ENCODE data around the gene FHIT. TPM values are rescaled to one million over a fixed set of nuclear protein-coding genes. Genes with fewer than 3 reads are reported as not detected.

Gene FHIT
- total RNA-seq, 2 experiments from 2014 or later, result 7.6 to 7.9 TPM

DNA sequence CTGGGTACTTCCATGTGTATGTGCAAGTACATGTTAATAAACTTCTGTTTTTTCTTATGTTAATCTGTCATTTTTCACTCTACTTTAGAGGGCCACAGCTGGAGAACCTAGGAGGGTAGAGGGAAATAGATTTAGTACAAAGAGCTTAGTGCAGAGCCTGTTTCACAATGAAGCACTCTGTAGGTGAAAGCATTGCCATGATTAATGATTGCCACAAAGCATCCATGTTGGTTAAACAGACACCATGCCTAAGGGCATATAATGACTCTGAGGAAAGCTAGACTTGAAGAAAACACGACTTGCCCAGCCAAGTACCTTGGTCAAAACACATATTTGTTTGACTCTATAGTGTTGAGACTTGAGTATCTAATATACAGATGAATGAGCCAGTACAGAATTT lies 338.4 kb downstream of the FHIT start:
- CTCF ChIA-PET, result no interaction called here

DNA sequence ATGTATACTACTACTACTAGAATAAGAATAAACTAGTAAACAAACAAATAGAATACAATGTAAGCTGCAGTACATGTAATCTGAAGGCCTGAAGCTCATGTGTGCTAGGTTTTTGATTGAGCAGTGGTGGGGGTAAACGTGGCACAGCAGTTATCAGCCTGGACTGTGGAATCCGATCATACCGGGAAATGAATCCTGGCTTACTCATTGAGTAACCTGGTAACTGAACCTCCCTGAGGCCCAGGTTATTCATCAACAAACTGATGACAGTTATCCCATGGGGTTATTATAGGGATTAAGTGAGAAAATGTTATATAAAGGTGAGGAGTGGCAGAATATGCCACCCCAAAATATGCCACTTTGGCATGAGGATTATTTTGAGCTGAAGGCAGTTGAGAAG lies 339.1 kb downstream of the FHIT start:
- Mint-ChIP-seq H3K4me1 (ENCODE audit: low read depth) (no peaks in the 10 kb centered on the region), H3K27ac (no peak overlapping the region), H3K36me3 (ENCODE audit: low read depth) (peaks cover 2% of the 10 kb centered on the region), H3K4me3 (no peak overlapping the region), H3K9me3 (peaks cover 8% of the 10 kb centered on the region), H3K27me3 (no peaks in the 10 kb centered on the region)
- no peak for ATAC-seq
- ChIA-PET POLR2A (no interaction called here), CTCF (no interaction called here)
- no peak for DNase-seq
- intact Hi-C loops (cut with micrococcal nuclease), result no loop called here
- TF ChIP-seq, protein P1, sequence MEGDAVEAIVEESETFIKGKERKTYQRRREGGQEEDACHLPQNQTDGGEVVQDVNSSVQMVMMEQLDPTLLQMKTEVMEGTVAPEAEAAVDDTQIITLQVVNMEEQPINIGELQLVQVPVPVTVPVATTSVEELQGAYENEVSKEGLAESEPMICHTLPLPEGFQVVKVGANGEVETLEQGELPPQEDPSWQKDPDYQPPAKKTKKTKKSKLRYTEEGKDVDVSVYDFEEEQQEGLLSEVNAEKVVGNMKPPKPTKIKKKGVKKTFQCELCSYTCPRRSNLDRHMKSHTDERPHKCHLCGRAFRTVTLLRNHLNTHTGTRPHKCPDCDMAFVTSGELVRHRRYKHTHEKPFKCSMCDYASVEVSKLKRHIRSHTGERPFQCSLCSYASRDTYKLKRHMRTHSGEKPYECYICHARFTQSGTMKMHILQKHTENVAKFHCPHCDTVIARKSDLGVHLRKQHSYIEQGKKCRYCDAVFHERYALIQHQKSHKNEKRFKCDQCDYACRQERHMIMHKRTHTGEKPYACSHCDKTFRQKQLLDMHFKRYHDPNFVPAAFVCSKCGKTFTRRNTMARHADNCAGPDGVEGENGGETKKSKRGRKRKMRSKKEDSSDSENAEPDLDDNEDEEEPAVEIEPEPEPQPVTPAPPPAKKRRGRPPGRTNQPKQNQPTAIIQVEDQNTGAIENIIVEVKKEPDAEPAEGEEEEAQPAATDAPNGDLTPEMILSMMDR (IDR thresholded peaks at IDR 0.05), result no peak

More for the DNA sequence above, 338.4 kb downstream of the FHIT start:
- H3K4me3 Mint-ChIP-seq, result no peak overlapping the region
- H3K9me3 Mint-ChIP-seq, result peaks cover 8% of the 10 kb centered on the region
- TF ChIP-seq, protein P1 (IDR thresholded peaks at IDR 0.05), result no peak
- POLR2A ChIA-PET, result no interaction called here
- H3K27ac Mint-ChIP-seq, result no peak overlapping the region
- intact Hi-C loops (cut with micrococcal nuclease), result no loop called here
- no peaks in the 10 kb centered on the region for H3K4me1 Mint-ChIP-seq (ENCODE audit: low read depth)
- DNase-seq, result no peak
- H3K27me3 Mint-ChIP-seq, result no peaks in the 10 kb centered on the region
- no peak for ATAC-seq
- peaks cover 2% of the 10 kb centered on the region for H3K36me3 Mint-ChIP-seq (ENCODE audit: low read depth)

DNA sequence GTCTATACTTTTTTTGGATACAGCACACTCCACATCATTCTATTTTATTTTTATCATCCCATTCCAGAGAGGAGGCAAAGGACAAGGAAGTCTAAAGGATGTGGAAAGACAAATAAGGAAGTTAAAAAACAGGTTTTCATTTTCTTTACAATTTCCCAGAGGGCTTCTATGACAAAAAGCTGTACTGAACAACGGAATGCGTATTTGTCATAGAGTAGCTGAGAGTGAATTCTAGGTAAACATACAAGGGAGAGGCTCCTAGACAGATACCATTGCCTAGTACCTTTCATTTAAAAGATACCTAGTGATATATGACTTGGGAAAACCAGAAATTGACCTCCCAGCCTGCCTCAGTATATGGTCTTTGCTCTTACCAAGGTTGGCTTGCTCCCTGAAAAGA lies 341.7 kb downstream of the FHIT start:
- ATAC-seq, result no peak
- ChIA-PET CTCF (no interaction called here), POLR2A (no interaction called here)
- Mint-ChIP-seq H3K9me3 (peaks cover 8% of the 10 kb centered on the region), H3K4me3 (no peak overlapping the region), H3K27ac (no peak overlapping the region), H3K4me1 (ENCODE audit: low read depth) (no peaks in the 10 kb centered on the region), H3K27me3 (no peaks in the 10 kb centered on the region), H3K36me3 (ENCODE audit: low read depth) (peaks cover 2% of the 10 kb centered on the region)
- intact Hi-C loops (cut with micrococcal nuclease), result no loop called here
- no peak for DNase-seq
- TF ChIP-seq, protein P1 (IDR thresholded peaks at IDR 0.05), result no peak

DNA sequence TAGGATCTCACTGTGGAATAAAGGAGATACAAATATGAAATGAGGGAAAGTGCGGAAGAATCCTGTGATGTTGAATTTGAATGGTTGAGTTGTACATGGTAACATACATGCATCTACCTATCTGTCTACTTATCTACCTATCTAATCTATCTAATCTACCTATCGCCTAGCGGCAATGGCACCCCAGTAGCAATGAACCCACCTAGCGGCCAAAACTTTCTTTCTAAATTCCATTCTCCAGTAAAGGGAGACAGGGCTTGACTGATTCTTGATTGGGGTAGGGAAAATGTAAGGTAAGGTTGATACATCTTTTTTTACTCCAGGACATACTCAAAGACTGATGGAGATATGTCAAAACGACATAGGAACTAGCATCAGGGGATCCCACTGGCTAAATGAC lies 345.0 kb downstream of the FHIT start:
- Mint-ChIP-seq H3K27ac (no peak overlapping the region), H3K4me1 (ENCODE audit: low read depth) (no peaks in the 10 kb centered on the region), H3K27me3 (no peaks in the 10 kb centered on the region), H3K4me3 (no peak overlapping the region), H3K36me3 (ENCODE audit: low read depth) (peaks cover 1% of the 10 kb centered on the region), H3K9me3 (peaks cover 3% of the 10 kb centered on the region)
- DNase-seq, result no peak
- intact Hi-C loops (cut with micrococcal nuclease), result no loop called here
- CTCF ChIA-PET, result no interaction called here
- TF ChIP-seq, protein P1 (IDR thresholded peaks at IDR 0.05), result no peak
- no peak for ATAC-seq
- POLR2A ChIA-PET, result no interaction called here

DNA sequence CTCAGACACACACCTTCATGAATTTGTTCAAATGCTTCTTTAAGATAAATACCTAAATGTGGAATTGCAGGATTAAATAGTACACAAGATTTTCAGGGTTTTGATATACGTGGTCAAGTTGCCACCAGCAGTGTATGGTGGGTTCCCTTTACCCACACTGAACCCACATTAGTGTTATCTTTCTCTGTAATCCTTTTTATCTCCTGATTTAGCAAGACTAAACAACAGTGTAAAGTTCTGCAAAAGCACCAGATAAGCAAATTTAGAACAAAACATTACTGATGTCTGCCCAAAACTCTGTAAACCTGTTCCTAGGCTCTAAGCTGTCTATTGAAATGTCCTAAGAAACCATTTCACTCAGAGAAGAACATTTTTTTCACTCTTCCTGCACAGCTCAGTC lies 352.9 kb downstream of the FHIT start:
- no peaks in the 10 kb centered on the region for H3K36me3 Mint-ChIP-seq (ENCODE audit: low read depth)
- H3K27ac Mint-ChIP-seq, result no peak overlapping the region
- ATAC-seq (no peak), DNase-seq (no peak)
- intact Hi-C loops (cut with micrococcal nuclease), result no loop called here
- peaks cover 2% of the 10 kb centered on the region for H3K4me1 Mint-ChIP-seq (ENCODE audit: low read depth)
- ChIA-PET POLR2A (no interaction called here), CTCF (no interaction called here)
- H3K4me3 Mint-ChIP-seq, result no peak overlapping the region
- H3K27me3 Mint-ChIP-seq, result no peaks in the 10 kb centered on the region
- H3K9me3 Mint-ChIP-seq, result no peaks in the 10 kb centered on the region
- TF ChIP-seq, protein P1 (IDR thresholded peaks at IDR 0.05), result no peak

Measured in activated CD8-positive, alpha-beta T cell treated with anti-CD3 and anti-CD28 coated beads for 36 hours (primary cell).